DND-41 (cell line): ENCODE measurements around the gene NDUFAF4.
A peak's percentile ranks its signal among the peaks of the same experiment; 100 is the strongest.

Experiments used
- ATAC-seq: fragments of 200-7000 bp; cut with Tn5 transposase; 3 replicates; pipeline ENCODE4 v1.9.1; 2021; ENCODE audit warnings: low read depth; ENCODE audit not compliant: insufficient read depth
- DNase-seq: peaks from one replicate; pipeline ENCODE4 v3.0.0-alpha.2; 2020
- H2AFZ ChIP-seq: 2 replicates; pipeline ENCODE4 v1.6.0; 2012; ENCODE audit warnings: low read depth, low read length
- H3K27ac ChIP-seq: 2 replicates; pipeline ENCODE4 v1.5.1; 2012; ENCODE audit warnings: low read length, inconsistent platforms
- H3K27me3 ChIP-seq: fragments of 200-600 bp; sonication (generic); 2 replicates; pipeline ENCODE4 v1.6.0; 2012; ENCODE audit warnings: low read length, mild to moderate bottlenecking, inconsistent platforms; ENCODE audit not compliant: insufficient read depth, poor library complexity
- H3K36me3 ChIP-seq: 2 replicates; pipeline ENCODE4 v1.5.1; 2012; ENCODE audit warnings: low read length, inconsistent platforms; ENCODE audit not compliant: insufficient read depth
- H3K4me1 ChIP-seq: 2 replicates; pipeline ENCODE4 v1.5.1; 2012; ENCODE audit warnings: mild to moderate bottlenecking, low read length; ENCODE audit not compliant: insufficient read depth
- H3K4me2 ChIP-seq: 2 replicates; pipeline ENCODE4 v1.6.0; 2012; ENCODE audit warnings: mild to moderate bottlenecking, moderate library complexity, low read length, inconsistent platforms; ENCODE audit not compliant: insufficient read depth
- H3K4me3 ChIP-seq, 2 experiments: fragments of 200-600 bp in 1 of 2; shearing (Covaris generic) in 1 of 2; 2 replicates each; pipeline ENCODE4 v1.5.1; 2012 to 2016; ENCODE audit warnings: inconsistent platforms in 2 of 2, low read length in 2 of 2, mild to moderate bottlenecking in 2 of 2, low read depth in 1 of 2, moderate library complexity in 1 of 2
- H3K79me2 ChIP-seq: 2 replicates; pipeline ENCODE4 v1.6.0; 2012; ENCODE audit warnings: low read length, inconsistent platforms; ENCODE audit not compliant: insufficient read depth
- H3K9ac ChIP-seq: 2 replicates; pipeline ENCODE4 v1.6.0; 2012; ENCODE audit warnings: low read depth, mild to moderate bottlenecking, inconsistent platforms, low read length, moderate library complexity
- H3K9me3 ChIP-seq: 2 replicates; pipeline ENCODE4 v1.5.1; 2012; ENCODE audit warnings: low read length, moderate library complexity, mild to moderate bottlenecking, inconsistent platforms; ENCODE audit not compliant: insufficient read depth, severe bottlenecking
- H4K20me1 ChIP-seq: 2 replicates; pipeline ENCODE4 v1.6.0; 2012; ENCODE audit warnings: low read length; ENCODE audit not compliant: insufficient read depth
- EZH2 ChIP-seq: IDR thresholded peaks from 3 replicates; pipeline ENCODE4 v1.6.1; 2012; ENCODE audit warnings: borderline replicate concordance, low read depth, mild to moderate bottlenecking, moderate library complexity, low read length, inconsistent platforms; ENCODE audit not compliant: severe bottlenecking
- TF ChIP-seq, protein P1 (sequence below): IDR thresholded peaks from 2 replicates; pipeline ENCODE4 v1.5.1; 2012; ENCODE audit warnings: borderline replicate concordance, low read length, moderate library complexity, mild to moderate bottlenecking; ENCODE audit not compliant: poor library complexity, severe bottlenecking; ENCODE audit errors: extremely low read depth

The NDUFAF4 gene

GRCh38 chr6:96923400-96923799 lies 25.7 kb upstream of the NDUFAF4 start:
- Histone ChIP-seq H3K4me3 (0 out of 4 replicates have a peak overlapping the region, but pooled peaks of 1 of the 2 experiments have one; percentile 100), H4K20me1 (no peaks in the 10 kb centered on the region), H3K27ac (no peak overlapping the region), H3K4me1 (peaks cover 20% of the 10 kb centered on the region), H3K4me2 (peak overlapping the region; percentile 100), H3K79me2 (no peaks in the 10 kb centered on the region), H3K36me3 (no peaks in the 10 kb centered on the region; the same call in 1 of the 2 replicates), H2AFZ (peak overlapping the region; percentile 99), H3K9me3 (no peaks in the 10 kb centered on the region), H3K9ac (0 out of 2 replicates have a peak overlapping the region, but pooled peaks have one; percentile 67), H3K27me3 (peaks cover 25% of the 10 kb centered on the region)
- no peak for DNase-seq
- ATAC-seq: no peak
- TF ChIP-seq, protein P1, sequence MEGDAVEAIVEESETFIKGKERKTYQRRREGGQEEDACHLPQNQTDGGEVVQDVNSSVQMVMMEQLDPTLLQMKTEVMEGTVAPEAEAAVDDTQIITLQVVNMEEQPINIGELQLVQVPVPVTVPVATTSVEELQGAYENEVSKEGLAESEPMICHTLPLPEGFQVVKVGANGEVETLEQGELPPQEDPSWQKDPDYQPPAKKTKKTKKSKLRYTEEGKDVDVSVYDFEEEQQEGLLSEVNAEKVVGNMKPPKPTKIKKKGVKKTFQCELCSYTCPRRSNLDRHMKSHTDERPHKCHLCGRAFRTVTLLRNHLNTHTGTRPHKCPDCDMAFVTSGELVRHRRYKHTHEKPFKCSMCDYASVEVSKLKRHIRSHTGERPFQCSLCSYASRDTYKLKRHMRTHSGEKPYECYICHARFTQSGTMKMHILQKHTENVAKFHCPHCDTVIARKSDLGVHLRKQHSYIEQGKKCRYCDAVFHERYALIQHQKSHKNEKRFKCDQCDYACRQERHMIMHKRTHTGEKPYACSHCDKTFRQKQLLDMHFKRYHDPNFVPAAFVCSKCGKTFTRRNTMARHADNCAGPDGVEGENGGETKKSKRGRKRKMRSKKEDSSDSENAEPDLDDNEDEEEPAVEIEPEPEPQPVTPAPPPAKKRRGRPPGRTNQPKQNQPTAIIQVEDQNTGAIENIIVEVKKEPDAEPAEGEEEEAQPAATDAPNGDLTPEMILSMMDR: no peak
- no peak for TF ChIP-seq EZH2

DNA sequence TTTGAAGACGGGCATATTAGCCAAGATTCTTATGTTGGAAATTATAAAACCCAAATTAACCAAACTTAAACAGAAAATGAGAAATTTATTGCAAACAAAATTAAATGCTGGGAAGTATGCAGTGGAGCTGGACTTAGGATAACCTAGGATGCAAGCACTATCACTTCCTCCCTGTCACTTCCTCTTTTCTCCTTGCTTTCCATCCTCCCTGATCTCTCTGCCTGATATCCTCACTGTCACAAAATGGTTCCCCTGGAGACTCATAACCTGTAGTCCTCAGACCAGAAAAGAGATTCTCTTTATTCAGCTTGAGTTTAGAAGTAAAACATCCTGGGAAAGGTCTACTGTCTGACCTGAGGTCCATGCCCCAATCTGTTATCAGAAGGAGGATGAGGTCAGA lies 19.4 kb upstream of the NDUFAF4 start:
- Histone ChIP-seq H3K9ac (no peak overlapping the region), H3K4me1 (no peaks in the 10 kb centered on the region), H3K79me2 (no peaks in the 10 kb centered on the region), H3K27ac (no peak overlapping the region), H4K20me1 (no peaks in the 10 kb centered on the region), H3K9me3 (no peaks in the 10 kb centered on the region), H3K4me3 (no peak overlapping the region), H3K36me3 (no peaks in the 10 kb centered on the region), H2AFZ (no peak overlapping the region), H3K4me2 (no peak overlapping the region), H3K27me3 (peaks cover 42% of the 10 kb centered on the region)
- TF ChIP-seq, protein P1: no peak
- no peak for TF ChIP-seq EZH2
- DNase-seq (no peak), ATAC-seq (no peak)

GRCh38 chr6:96913621-96914020 lies 15.9 kb upstream of the NDUFAF4 start:
- peaks cover 40% of the 10 kb centered on the region for H3K27me3 ChIP-seq
- H2AFZ ChIP-seq: no peak overlapping the region
- no peaks in the 10 kb centered on the region for H3K4me1 ChIP-seq
- ATAC-seq (no peak), DNase-seq (no peak)
- no peaks in the 10 kb centered on the region for H3K79me2 ChIP-seq
- no peaks in the 10 kb centered on the region for H3K36me3 ChIP-seq
- no peak overlapping the region for H3K9ac ChIP-seq
- no peak overlapping the region for H3K4me2 ChIP-seq
- H3K9me3 ChIP-seq: no peaks in the 10 kb centered on the region
- no peak overlapping the region for H3K4me3 ChIP-seq
- no peaks in the 10 kb centered on the region for H4K20me1 ChIP-seq
- H3K27ac ChIP-seq: no peak overlapping the region
- no peak for TF ChIP-seq EZH2
- TF ChIP-seq, protein P1: no peak

DNA sequence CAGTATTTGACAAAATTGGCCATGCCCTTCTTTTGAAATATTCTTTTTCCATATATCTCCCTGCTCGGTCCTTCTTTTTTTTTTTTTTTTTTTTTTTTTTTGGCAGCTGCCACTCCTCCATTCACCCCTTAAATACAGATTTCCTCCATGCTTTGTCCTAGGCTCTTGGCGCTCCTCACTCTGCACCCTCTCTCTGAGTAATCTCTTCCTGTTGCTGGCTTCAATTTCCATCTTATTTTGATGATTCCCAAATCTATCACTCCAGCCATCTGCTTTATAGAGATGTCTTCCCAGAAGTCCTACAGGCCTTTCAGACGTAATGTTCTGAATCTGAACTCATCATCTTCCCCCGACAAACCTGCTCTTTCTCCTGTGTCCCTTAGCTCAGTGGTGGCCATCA lies 14.1 kb upstream of the NDUFAF4 start:
- Histone ChIP-seq H3K79me2 (no peaks in the 10 kb centered on the region), H3K9ac (no peak overlapping the region), H3K4me3 (no peak overlapping the region), H4K20me1 (no peaks in the 10 kb centered on the region), H3K27me3 (peaks cover 26% of the 10 kb centered on the region), H3K36me3 (no peaks in the 10 kb centered on the region), H3K4me1 (no peaks in the 10 kb centered on the region), H3K27ac (no peak overlapping the region), H2AFZ (no peak overlapping the region), H3K4me2 (no peak overlapping the region), H3K9me3 (no peaks in the 10 kb centered on the region)
- DNase-seq (no peak), ATAC-seq (no peak)
- TF ChIP-seq, protein P1: no peak
- TF ChIP-seq EZH2: no peak
